Mucosa of stomach (tissue), 1 donor: Measurements from ENCODE around the gene TRPC3.

Source experiments
- H3K27me3 ChIP-seq: one replicate; pipeline ENCODE4 v1.7.0; 2013; ENCODE audit warnings: mild to moderate bottlenecking, low read length; ENCODE audit not compliant: control insufficient read depth, insufficient read depth
- H3K36me3 ChIP-seq: one replicate; pipeline ENCODE4 v1.7.0; 2013; ENCODE audit warnings: low read length; ENCODE audit not compliant: control insufficient read depth, insufficient read depth
- H3K4me1 ChIP-seq: one replicate; pipeline ENCODE4 v1.7.0; 2013; ENCODE audit warnings: mild to moderate bottlenecking, low read length; ENCODE audit not compliant: control insufficient read depth, insufficient read depth
- H3K4me3 ChIP-seq: one replicate; pipeline ENCODE4 v1.7.0; 2013; ENCODE audit warnings: low read length
- H3K9ac ChIP-seq: one replicate; pipeline ENCODE4 v1.7.0; 2013; ENCODE audit warnings: mild to moderate bottlenecking, low read length, moderate library complexity
- H3K9me3 ChIP-seq: one replicate; pipeline ENCODE4 v1.7.0; 2013; ENCODE audit warnings: mild to moderate bottlenecking, low read length, moderate library complexity; ENCODE audit not compliant: control insufficient read depth
- donor health status: Pancreatic carcinoma.

Gene TRPC3

GRCh38 chr4:121851354-121851753, 100.5 kb downstream of the TRPC3 start:
- Histone ChIP-seq H3K4me3 (no peak overlapping the region), H3K9ac (no peak overlapping the region), H3K27me3 (no peaks in the 10 kb centered on the region), H3K36me3 (no peaks in the 10 kb centered on the region), H3K4me1 (no peaks in the 10 kb centered on the region), H3K9me3 (no peaks in the 10 kb centered on the region)

GRCh38 chr4:121846662-121847061, 105.2 kb downstream of the TRPC3 start:
- H3K36me3 ChIP-seq: peaks cover 5% of the 10 kb centered on the region

GRCh38 chr4:121842862-121843261, 109.0 kb downstream of the TRPC3 start:
- Histone ChIP-seq H3K4me3 (no peak overlapping the region), H3K36me3 (peaks cover 5% of the 10 kb centered on the region), H3K4me1 (no peaks in the 10 kb centered on the region), H3K27me3 (no peaks in the 10 kb centered on the region), H3K9ac (no peak overlapping the region), H3K9me3 (no peaks in the 10 kb centered on the region)

More at GRCh38 chr4:121846662-121847061, 105.2 kb downstream of the TRPC3 start:
- Histone ChIP-seq H3K9me3 (no peaks in the 10 kb centered on the region), H3K4me1 (no peaks in the 10 kb centered on the region), H3K27me3 (no peaks in the 10 kb centered on the region), H3K4me3 (no peak overlapping the region), H3K9ac (no peak overlapping the region)

- Histone ChIP-seq H3K9ac (no peak overlapping the region), H3K36me3 (no peaks in the 10 kb centered on the region), H3K9me3 (no peaks in the 10 kb centered on the region), H3K27me3 (no peaks in the 10 kb centered on the region), H3K4me3 (no peak overlapping the region), H3K4me1 (no peaks in the 10 kb centered on the region)
These were observed 113.7 kb downstream of the TRPC3 start for GRCh38 chr4:121838136-121838535.

- Histone ChIP-seq H3K4me1 (no peaks in the 10 kb centered on the region), H3K27me3 (no peaks in the 10 kb centered on the region), H3K36me3 (no peaks in the 10 kb centered on the region), H3K4me3 (no peak overlapping the region), H3K9me3 (no peaks in the 10 kb centered on the region), H3K9ac (no peak overlapping the region)
These were observed 122.3 kb downstream of the TRPC3 start for GRCh38 chr4:121829511-121829910.
